ENCODE data around the gene S100A14. TPM values are rescaled to one million over a fixed set of nuclear protein-coding genes. Genes with fewer than 3 reads are reported as not detected.

S100A14 gene
- total RNA-seq, 1 experiment from 2014 or later = 252 TPM

DNA sequence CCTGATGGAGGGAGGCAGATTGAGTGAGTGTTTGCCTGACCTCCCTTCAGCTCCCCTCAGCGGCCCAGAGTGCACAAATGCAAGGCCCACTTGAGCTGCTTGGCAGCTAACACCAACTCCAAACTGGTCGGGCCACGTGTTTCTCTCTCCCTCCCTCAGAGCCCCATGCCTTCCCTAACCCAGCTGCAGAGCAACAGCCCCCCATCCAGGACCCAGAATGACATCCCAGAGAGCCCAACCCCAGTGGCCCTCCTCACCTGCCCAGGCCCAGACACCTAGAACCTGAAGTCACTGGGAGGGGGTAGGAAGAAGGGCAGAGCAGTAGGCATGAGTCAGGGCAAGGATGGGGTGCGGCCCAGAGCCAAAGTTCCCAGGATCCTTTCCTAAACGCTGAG, 789 bp upstream of the S100A14 start:
- Histone ChIP-seq H3K4me1 (ENCODE audit: control insufficient read depth in 1 of 2, insufficient read depth in 2 of 2, low read length in 2 of 2) (peaks cover 39 to 57% of the 10 kb centered on the region in 2 experiments), H3K4me2 (ENCODE audit: low read length) (peak overlapping the region; percentile 73), H3K9me2 (ENCODE audit: insufficient read depth) (no peaks in the 10 kb centered on the region), H3K4me3 (replicated peaks in 1 of 2; ENCODE audit: low read depth in 1 of 2, low read length in 2 of 2) (no peak overlapping the region), H2AFZ (ENCODE audit: low read depth, low read length, poor library complexity, severe bottlenecking) (no peak overlapping the region), H3K9ac (ENCODE audit: low read length) (peak overlapping the region; percentile 61), H3K79me2 (ENCODE audit: insufficient read depth, low read length) (peaks cover 33% of the 10 kb centered on the region), H3K9me3 (ENCODE audit: control insufficient read depth in 1 of 2, insufficient read depth in 1 of 2, low read depth in 1 of 2, low read length in 2 of 2) (no peaks in the 10 kb centered on the region), H4K20me1 (ENCODE audit: insufficient read depth) (no peaks in the 10 kb centered on the region), H3K27ac (ENCODE audit: low read depth, low read length) (peak overlapping the region; percentile 79), H3K27me3 (ENCODE audit: insufficient read depth, low read length) (no peaks in the 10 kb centered on the region), H3K36me3 (ENCODE audit: control insufficient read depth in 1 of 2, insufficient read depth in 2 of 2, low read length in 2 of 2) (no peaks in the 10 kb centered on the region)
- TF ChIP-seq RAD21 (IDR thresholded peaks at IDR 0.05; ENCODE audit: low read depth) = no peak
- no peak for TF ChIP-seq CEBPB (IDR thresholded peaks at IDR 0.05; ENCODE audit: low read depth)
- TF ChIP-seq CBX3 (IDR thresholded peaks at IDR 0.05; ENCODE audit: low read depth) = no peak
- TF ChIP-seq ELF1 (IDR thresholded peaks at IDR 0.05; ENCODE audit: borderline replicate concordance, low read depth) = no peak
- no peak for TF ChIP-seq EZH2phosphoT487 (IDR thresholded peaks at IDR 0.05; ENCODE audit: borderline replicate concordance)
- TF ChIP-seq FOSL1 (IDR thresholded peaks at IDR 0.05; ENCODE audit: low read depth) = no peak
- no peak for TF ChIP-seq POLR2A (IDR thresholded peaks at IDR 0.05; ENCODE audit: borderline replicate concordance, extremely low read depth, insufficient read depth, insufficient read length)
- no peak for TF ChIP-seq EZH2 (IDR thresholded peaks at IDR 0.05)
- TF ChIP-seq SP1 (IDR thresholded peaks at IDR 0.05; ENCODE audit: low read depth) = no peak
- TF ChIP-seq, protein P1, sequence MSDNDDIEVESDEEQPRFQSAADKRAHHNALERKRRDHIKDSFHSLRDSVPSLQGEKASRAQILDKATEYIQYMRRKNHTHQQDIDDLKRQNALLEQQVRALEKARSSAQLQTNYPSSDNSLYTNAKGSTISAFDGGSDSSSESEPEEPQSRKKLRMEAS (IDR thresholded peaks at IDR 0.05) = no peak
- TF ChIP-seq TCF7L2 (IDR thresholded peaks at IDR 0.05; ENCODE audit: borderline replicate concordance, extremely low read depth, insufficient read depth, insufficient read length) = no peak
- no peak for TF ChIP-seq JUND (IDR thresholded peaks at IDR 0.05)
- TF ChIP-seq SIN3A (IDR thresholded peaks at IDR 0.05; ENCODE audit: low read depth) = no peak
- ChIA-PET RAD21 (ENCODE audit: low non-redundant PET in 1 of 2, low total read pairs in 2 of 2, uncharacterized antibody in 2 of 2, unreplicated experiment in 2 of 2) (interaction anchor here (0.6 to 2.2 kb wide), 5 partner anchors 10 to 44 kb away, joined by 3 to 9 read pairs (median 7); partner anchors contain the start of gene S100A13 (in 2 of the 2)), CTCF (interaction anchor here (1.2 to 7.7 kb wide), 7 partner anchors 10 to 106 kb away, joined by 3 to 76 read pairs (median 9); partner anchors contain the start of genes CHTOP, S100A1 and S100A13), POLR2A (interaction anchor here (0.6 to 9.1 kb wide), 7 partner anchors 7 to 363 kb away, joined by 3 to 172 read pairs (median 13); partner anchors contain the start of genes CHTOP, S100A1, S100A13 and S100A6)
- ATAC-seq = no peak; the same call in 1 of the 2 replicates
- BruUV-seq (replicated peaks) = TSS peak; percentile 64
- no peak for DNase-seq (ENCODE audit: low read depth, low spot score)
- intact Hi-C loops (cut with micrococcal nuclease) = loop anchor here (2.0 kb wide), 2 partner anchors 44 to 106 kb away; no protein-coding TSS in a partner anchor

Measured in HCT116 (cell line).